B cell (primary cell): ENCODE data around the gene DCST2. TPM values are rescaled to one million over a fixed set of nuclear protein-coding genes. Genes with fewer than 3 reads are reported as not detected.

Experiments used
- ATAC-seq: fragments of 200-7000 bp; cut with Tn5 transposase; one replicate; pipeline ENCODE4 v1.10.0; 2021; ENCODE audit warnings: low read depth, mild to moderate bottlenecking, moderate number of reproducible peaks, moderate library complexity
- CTCF ChIA-PET: fragments of 350-600 bp; sonication (Branson Sonifier 250); formaldehyde crosslinking; loops from one replicate; lab custom pipeline; 2021; ENCODE audit warnings: antibody characterized with exemption, inconsistent platforms; lab: Charles Lee
- POLR2A ChIA-PET: fragments of 350-600 bp; sonication (Branson Sonifier 250); formaldehyde crosslinking; loops from one replicate; lab custom pipeline; 2021; ENCODE audit warnings: antibody characterized with exemption; lab: Charles Lee
- DNase-seq: peaks from one replicate; pipeline ENCODE4 v3.0.0; 2013
- H2AFZ ChIP-seq: 2 replicates; pipeline ENCODE4 v1.6.1; 2012; ENCODE audit warnings: mild to moderate bottlenecking, low read depth, low read length; ENCODE audit not compliant: insufficient read depth, poor library complexity, severe bottlenecking
- H3K27ac ChIP-seq, 2 donors: 1 replicate in 1 of 2; 2 replicates in 1 of 2; pipeline ENCODE4 v1.5.1; 2012 to 2013; ENCODE audit warnings: low read length in 2 of 2, mild to moderate bottlenecking in 2 of 2, moderate library complexity in 1 of 2
- H3K27me3 ChIP-seq, 4 experiments: fragments of 200-600 bp in 1 of 4; sonication (generic) in 1 of 4; replicated peaks in 1 of 4; 1 replicate in 2 of 4; 2 replicates in 2 of 4; pipeline versions ENCODE4 v1.6.1 to v1.7.0; 2013 to 2016; ENCODE audit warnings: low read length in 3 of 4, mild to moderate bottlenecking in 2 of 4, mixed read lengths in 1 of 4, moderate library complexity in 1 of 4; ENCODE audit not compliant: insufficient read depth in 4 of 4, control insufficient read depth in 3 of 4; ENCODE audit errors: control extremely low read depth in 1 of 4
- H3K36me3 ChIP-seq, 2 experiments: replicated peaks in 1 of 2; 1 replicate in 1 of 2; 2 replicates in 1 of 2; pipeline versions ENCODE4 v1.6.1 to v1.7.1; 2013; ENCODE audit warnings: low read length in 1 of 2; ENCODE audit not compliant: insufficient read depth in 2 of 2, control insufficient read depth in 1 of 2; ENCODE audit errors: control extremely low read depth in 1 of 2, extremely low read depth in 1 of 2
- H3K4me1 ChIP-seq, 2 donors: fragments of 200-600 bp in 1 of 2; sonication (generic) in 1 of 2; 1 replicate in 1 of 2; 2 replicates in 1 of 2; pipeline versions ENCODE4 v1.5.1 to v1.6.1; 2013 to 2017; ENCODE audit warnings: low read length in 2 of 2; ENCODE audit not compliant: control insufficient read depth in 2 of 2, insufficient read depth in 2 of 2
- H3K4me2 ChIP-seq: replicated peaks from 2 replicates; pipeline ENCODE3; 2012; ENCODE audit warnings: mild to moderate bottlenecking, low read depth, low read length; ENCODE audit not compliant: poor library complexity, severe bottlenecking
- H3K4me3 ChIP-seq, 5 experiments: fragments of 200-600 bp in 1 of 5; sonication (generic) in 1 of 5; 1 replicate in 3 of 5; 2 replicates in 2 of 5; pipeline versions ENCODE4 v1.5.1 to v1.7.0; 2011 to 2016; ENCODE audit warnings: low read length in 4 of 5, mild to moderate bottlenecking in 4 of 5, low read depth in 2 of 5, control low read depth in 1 of 5, moderate library complexity in 1 of 5; ENCODE audit not compliant: insufficient read depth in 1 of 5; ENCODE audit errors: control extremely low read depth in 1 of 5, extremely low read depth in 1 of 5
- H3K79me2 ChIP-seq: fragments of 200-600 bp; sonication (generic); one replicate; pipeline ENCODE4 v1.6.0; 2016; ENCODE audit warnings: low read length; ENCODE audit not compliant: control insufficient read depth, insufficient read depth
- H3K9ac ChIP-seq: fragments of 200-600 bp; sonication (generic); 2 replicates; pipeline ENCODE4 v1.6.1; 2017; ENCODE audit warnings: mild to moderate bottlenecking, low read length, moderate library complexity
- H3K9me3 ChIP-seq, 3 donors: one replicate each; pipeline versions ENCODE4 v1.6.1 to v1.7.1; 2013; ENCODE audit warnings: low read length in 2 of 3; ENCODE audit not compliant: control insufficient read depth in 2 of 3, insufficient read depth in 1 of 3; ENCODE audit errors: control extremely low read depth in 1 of 3
- H4K20me1 ChIP-seq: 2 replicates; pipeline ENCODE4 v1.6.0; 2012; ENCODE audit warnings: mild to moderate bottlenecking, low read length; ENCODE audit not compliant: insufficient read depth, control insufficient read depth, poor library complexity, severe bottlenecking
- H3K27ac Mint-ChIP-seq: one replicate; pipeline ENCODE4 v1.8.0; 2021; ENCODE audit warnings: mixed read lengths
- H3K27me3 Mint-ChIP-seq: one replicate; pipeline ENCODE4 v1.8.0; 2021; ENCODE audit warnings: mixed read lengths
- H3K4me1 Mint-ChIP-seq: one replicate; pipeline ENCODE4 v1.8.0; 2021; ENCODE audit warnings: mixed read lengths
- H3K4me3 Mint-ChIP-seq: one replicate; pipeline ENCODE4 v1.8.0; 2021; ENCODE audit warnings: mixed read lengths
- H3K9me3 Mint-ChIP-seq: one replicate; pipeline ENCODE4 v1.8.0; 2022; ENCODE audit warnings: mixed read lengths; ENCODE audit not compliant: insufficient read depth
- CTCF ChIP-seq: fragments of 200-600 bp; IDR thresholded peaks from one replicate; pipeline ENCODE4 v1.8.0; 2022; ENCODE audit warnings: antibody characterized with exemption, mild to moderate bottlenecking
- EZH2 ChIP-seq: IDR thresholded peaks from 2 replicates; pipeline ENCODE4 v1.6.1; 2012; ENCODE audit warnings: borderline replicate concordance, low read depth, mild to moderate bottlenecking, moderate library complexity, low read length; ENCODE audit not compliant: insufficient read depth, poor library complexity, severe bottlenecking
- WGBS: methylation state at CpG from one replicate; pipeline ENCODE4 v1.1.5; 2013; ENCODE audit warnings: missing lambda C conversion rate; ENCODE audit not compliant: insufficient coverage; 5-methylcytosine and 5-hydroxymethylcytosine counted together
- intact Hi-C: fragments of 100-400 bp; cut with micrococcal nuclease; formaldehyde crosslinking; loops from one replicate; pipeline ENCODE4 v1.10.0; 2022
- polyA plus RNA-seq: library from polyadenylated mRNA; depleted of rRNA; stranded (reverse); fragments of >200 nt; gene quantifications from 2 replicates; pipeline ENCODE4 v1.2.3, GENCODE V29; 2012
- total RNA-seq, 2 donors: library from RNA; stranded (reverse); fragments of 120-200 nt in 1 of 2; gene quantifications; 1 replicate in 1 of 2; 2 replicates in 1 of 2; pipeline versions ENCODE4 v1.2.3 to v1.2.4, GENCODE V29; 2013 to 2022

Gene DCST2
- total and polyA plus RNA-seq, 2 donors (not counting 1 experiment from before 2014, with no cell fraction given) = 0.89 to 5.4 TPM

DNA sequence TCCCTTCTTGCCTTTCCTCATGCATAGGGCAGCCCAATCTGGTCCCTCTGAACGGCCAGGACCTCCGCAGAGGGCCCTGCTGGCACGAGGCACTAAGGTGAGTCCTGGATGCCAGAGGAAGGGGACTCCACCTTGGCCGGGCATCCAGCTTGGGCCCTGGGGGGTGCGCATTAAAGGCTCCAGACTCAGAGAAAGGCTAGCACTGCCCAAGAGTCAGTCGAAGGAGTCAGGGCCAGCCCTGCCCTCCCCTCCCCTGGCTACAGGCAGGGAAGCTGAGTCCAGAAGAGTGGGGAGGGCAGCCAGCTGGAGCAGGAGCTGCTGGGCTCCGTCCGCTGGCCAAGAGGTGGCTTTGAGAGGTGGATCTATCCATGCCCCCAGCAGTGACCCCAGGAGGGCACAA is 27.2 kb upstream of the DCST2 start:
- Histone ChIP-seq H3K79me2 (peaks cover 24% of the 10 kb centered on the region), H3K27ac (no peak overlapping the region), H3K27me3 (peaks cover 0 to 3% (median 0%) of the 10 kb centered on the region in 4 experiments), H3K9me3 (no peaks in the 10 kb centered on the region), H2AFZ (no peak overlapping the region), H3K4me2 (no peak overlapping the region), H3K9ac (no peak overlapping the region), H4K20me1 (peaks cover 30% of the 10 kb centered on the region), H3K4me3 (no peak overlapping the region), H3K4me1 (peaks cover 27 to 37% of the 10 kb centered on the region in 2 donors), H3K36me3 (peaks cover 0 to 3% of the 10 kb centered on the region in 2 experiments)
- CTCF ChIA-PET = interaction anchor here (0.6 to 20.2 kb wide), 22 partner anchors 12 to 580 kb away, joined by 3 to 370 read pairs (median 6); partner anchors contain the start of genes ADAM15, KRTCAP2, LENEP and PBXIP1
- Mint-ChIP-seq H3K9me3 (no peaks in the 10 kb centered on the region), H3K4me3 (no peak overlapping the region), H3K27ac (no peak overlapping the region), H3K4me1 (peaks cover 34% of the 10 kb centered on the region), H3K27me3 (no peaks in the 10 kb centered on the region)
- no peak for ATAC-seq
- no peak for DNase-seq
- 96% methylated on average over 8 of the region's 8 CpGs for WGBS
- intact Hi-C loops = loop anchor here (1.0 to 10.0 kb wide), 7 partner anchors 9 to 1388 kb away; partner anchors contain the start of genes ADAM15, ADAR and ILF2
- POLR2A ChIA-PET = interaction anchor here (1.1 to 1.3 kb wide), 2 partner anchors 10 to 17 kb away, joined by 3 read pairs; no protein-coding TSS in a partner anchor
- TF ChIP-seq EZH2 (no peak), CTCF (no peak)

- H3K27ac Mint-ChIP-seq = no peak overlapping the region
- H3K27me3 Mint-ChIP-seq = no peaks in the 10 kb centered on the region
- H3K9me3 Mint-ChIP-seq = no peaks in the 10 kb centered on the region
- no peak overlapping the region for H3K4me3 Mint-ChIP-seq
- ChIA-PET CTCF (interaction anchor here (0.5 to 20.2 kb wide), 8 partner anchors 10 to 191 kb away, joined by 3 to 370 read pairs (median 3); partner anchors contain the start of genes ADAM15 and PMVK), POLR2A (interaction anchor here (1.6 kb wide), 1 partner anchor 27 kb away, joined by 7 read pairs; no protein-coding TSS in a partner anchor)
- DNase-seq (no peak), ATAC-seq (no peak)
- peaks cover 15% of the 10 kb centered on the region for H4K20me1 ChIP-seq
- no peaks in the 10 kb centered on the region for H3K9me3 ChIP-seq
- WGBS = 97% methylated on average over 13 of the region's 13 CpGs
- peaks cover 0 to 3% (median 0%) of the 10 kb centered on the region in 4 experiments for H3K27me3 ChIP-seq
- H3K4me2 ChIP-seq = no peak overlapping the region
- H3K9ac ChIP-seq = no peak overlapping the region
- TF ChIP-seq CTCF (no peak), EZH2 (no peak)
- no peak overlapping the region for H3K4me3 ChIP-seq
- H2AFZ ChIP-seq = no peak overlapping the region
- H3K27ac ChIP-seq = no peak overlapping the region
- peaks cover 0 to 3% of the 10 kb centered on the region in 2 experiments for H3K36me3 ChIP-seq
- H3K4me1 ChIP-seq = peaks cover 17 to 25% of the 10 kb centered on the region in 2 donors
- H3K79me2 ChIP-seq = peaks cover 11% of the 10 kb centered on the region
- H3K4me1 Mint-ChIP-seq = peaks cover 19% of the 10 kb centered on the region
- intact Hi-C loops = no loop called here
These were observed 24.2 kb upstream of the DCST2 start for GRCh38 chr1:155057788-155058211.
